Stomach smooth muscle (tissue), 2 donors: Measurements from ENCODE around the gene SLC8A3.
"Not testable (repeated sequence)": the region's sequence is repeated elsewhere in the genome, so short reads cannot be mapped to it uniquely, and the experiment has no call there.

ENCODE experiments used
- H3K27ac ChIP-seq: one replicate; pipeline ENCODE4 v1.7.0; 2013; ENCODE audit warnings: mild to moderate bottlenecking, low read length, inconsistent platforms
- H3K27me3 ChIP-seq, 2 donors: one replicate each; pipeline ENCODE4 v1.7.0; 2013; ENCODE audit warnings: low read length in 2 of 2; ENCODE audit not compliant: insufficient read depth in 2 of 2, control insufficient read depth in 1 of 2
- H3K36me3 ChIP-seq, 2 donors: one replicate each; pipeline ENCODE4 v1.7.0; 2013; ENCODE audit warnings: low read length in 2 of 2; ENCODE audit not compliant: control insufficient read depth in 2 of 2, insufficient read depth in 2 of 2
- H3K4me1 ChIP-seq: one replicate; pipeline ENCODE4 v1.7.0; 2013; ENCODE audit warnings: low read length; ENCODE audit not compliant: control insufficient read depth, insufficient read depth
- H3K4me3 ChIP-seq, 2 donors: one replicate each; pipeline ENCODE4 v1.7.0; 2013; ENCODE audit warnings: low read length in 2 of 2
- H3K9ac ChIP-seq, 2 donors: one replicate each; pipeline ENCODE4 v1.7.0; 2013; ENCODE audit warnings: low read length in 2 of 2, mild to moderate bottlenecking in 1 of 2
- H3K9me3 ChIP-seq, 2 donors: one replicate each; pipeline ENCODE4 v1.7.0; 2013; ENCODE audit warnings: low read length in 2 of 2; ENCODE audit not compliant: control insufficient read depth in 2 of 2
- donor health status: healthy.
- donor health status: Pancreatic carcinoma.

The SLC8A3 gene, protein sequence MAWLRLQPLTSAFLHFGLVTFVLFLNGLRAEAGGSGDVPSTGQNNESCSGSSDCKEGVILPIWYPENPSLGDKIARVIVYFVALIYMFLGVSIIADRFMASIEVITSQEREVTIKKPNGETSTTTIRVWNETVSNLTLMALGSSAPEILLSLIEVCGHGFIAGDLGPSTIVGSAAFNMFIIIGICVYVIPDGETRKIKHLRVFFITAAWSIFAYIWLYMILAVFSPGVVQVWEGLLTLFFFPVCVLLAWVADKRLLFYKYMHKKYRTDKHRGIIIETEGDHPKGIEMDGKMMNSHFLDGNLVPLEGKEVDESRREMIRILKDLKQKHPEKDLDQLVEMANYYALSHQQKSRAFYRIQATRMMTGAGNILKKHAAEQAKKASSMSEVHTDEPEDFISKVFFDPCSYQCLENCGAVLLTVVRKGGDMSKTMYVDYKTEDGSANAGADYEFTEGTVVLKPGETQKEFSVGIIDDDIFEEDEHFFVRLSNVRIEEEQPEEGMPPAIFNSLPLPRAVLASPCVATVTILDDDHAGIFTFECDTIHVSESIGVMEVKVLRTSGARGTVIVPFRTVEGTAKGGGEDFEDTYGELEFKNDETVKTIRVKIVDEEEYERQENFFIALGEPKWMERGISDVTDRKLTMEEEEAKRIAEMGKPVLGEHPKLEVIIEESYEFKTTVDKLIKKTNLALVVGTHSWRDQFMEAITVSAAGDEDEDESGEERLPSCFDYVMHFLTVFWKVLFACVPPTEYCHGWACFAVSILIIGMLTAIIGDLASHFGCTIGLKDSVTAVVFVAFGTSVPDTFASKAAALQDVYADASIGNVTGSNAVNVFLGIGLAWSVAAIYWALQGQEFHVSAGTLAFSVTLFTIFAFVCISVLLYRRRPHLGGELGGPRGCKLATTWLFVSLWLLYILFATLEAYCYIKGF

DNA sequence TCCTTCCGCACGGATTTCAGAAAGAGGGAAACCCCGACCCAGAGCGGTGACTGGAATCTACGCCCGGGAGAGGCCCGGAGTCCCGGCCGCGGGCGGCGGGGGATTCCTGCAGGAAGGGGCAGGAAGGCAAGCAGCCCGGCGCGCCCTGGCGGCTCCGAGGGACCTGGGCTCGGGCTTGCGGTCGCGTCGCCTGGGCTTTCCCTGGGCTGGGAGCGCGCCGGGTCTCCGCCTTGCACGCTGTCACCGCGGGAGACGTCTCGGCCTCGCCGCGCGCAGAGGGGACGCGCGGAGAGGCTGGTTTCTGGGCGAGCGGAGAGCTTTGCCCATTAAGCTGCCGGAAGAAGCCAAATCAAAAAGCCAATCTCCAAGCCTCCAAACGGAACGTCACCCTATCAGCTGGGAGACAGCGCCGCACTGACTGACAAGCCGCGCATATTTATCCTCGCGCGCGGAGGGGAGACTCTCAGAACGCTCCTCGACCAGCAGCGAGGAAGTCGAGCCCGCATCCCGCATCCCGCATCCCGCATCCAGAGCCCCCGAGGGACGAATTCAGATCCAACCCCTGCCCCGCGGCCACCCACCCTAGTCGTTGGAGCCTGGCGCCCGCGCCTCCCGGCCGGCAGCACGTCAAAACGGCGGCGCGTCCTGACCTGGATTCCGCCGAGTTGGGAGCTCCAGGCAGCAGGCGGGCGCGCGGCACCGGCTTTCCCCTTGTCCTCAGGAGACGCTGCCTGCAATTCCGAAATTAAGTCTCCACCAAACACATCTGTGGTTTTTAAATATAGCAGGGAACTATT lies at the start of gene SLC8A3:
SLC8A3 (minus strand) TSS at position 293 of the 797 bp plus-strand sequence. CDS start 20,529 bp downstream, outside the sequence.
- Histone ChIP-seq H3K4me3 (peak within 1 kb of the TSS; percentile 67 to 72), H3K27ac (no peak within 1 kb of the TSS), H3K4me1 (peaks cover 18% of the 10 kb centered on the region), H3K36me3 (no peaks in the 10 kb centered on the region), H3K9me3 (no peaks in the 10 kb centered on the region), H3K9ac (no peak within 1 kb of the TSS), H3K27me3 (peaks cover 31 to 38% of the 10 kb centered on the region in 2 donors)

DNA sequence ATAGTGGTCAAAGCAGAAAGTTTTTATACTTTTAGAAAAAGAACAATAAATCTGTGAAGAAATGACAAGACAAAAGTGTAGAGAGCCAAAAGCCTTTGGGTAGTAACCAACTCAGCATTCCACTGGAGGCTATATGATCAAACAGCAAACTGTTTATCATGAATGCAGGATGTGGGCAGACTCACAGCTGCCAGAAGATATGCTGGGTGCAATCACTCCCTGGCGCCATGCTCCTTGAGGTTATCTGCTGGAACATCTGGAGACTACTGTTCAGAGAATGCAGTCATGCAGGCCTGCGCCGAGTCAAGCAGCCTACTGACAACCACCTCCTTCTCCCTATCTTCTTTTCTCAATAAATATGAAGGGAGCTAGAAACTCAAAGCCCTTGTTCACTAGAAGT lies 49.0 kb upstream of the SLC8A3 start:
- Histone ChIP-seq H3K9ac (no peak overlapping the region), H3K36me3 (no peaks in the 10 kb centered on the region), H3K27me3 (peaks cover 2 to 4% of the 10 kb centered on the region in 2 donors), H3K27ac (no peak overlapping the region), H3K9me3 (no peaks in the 10 kb centered on the region), H3K4me1 (no peaks in the 10 kb centered on the region), H3K4me3 (no peak overlapping the region)

DNA sequence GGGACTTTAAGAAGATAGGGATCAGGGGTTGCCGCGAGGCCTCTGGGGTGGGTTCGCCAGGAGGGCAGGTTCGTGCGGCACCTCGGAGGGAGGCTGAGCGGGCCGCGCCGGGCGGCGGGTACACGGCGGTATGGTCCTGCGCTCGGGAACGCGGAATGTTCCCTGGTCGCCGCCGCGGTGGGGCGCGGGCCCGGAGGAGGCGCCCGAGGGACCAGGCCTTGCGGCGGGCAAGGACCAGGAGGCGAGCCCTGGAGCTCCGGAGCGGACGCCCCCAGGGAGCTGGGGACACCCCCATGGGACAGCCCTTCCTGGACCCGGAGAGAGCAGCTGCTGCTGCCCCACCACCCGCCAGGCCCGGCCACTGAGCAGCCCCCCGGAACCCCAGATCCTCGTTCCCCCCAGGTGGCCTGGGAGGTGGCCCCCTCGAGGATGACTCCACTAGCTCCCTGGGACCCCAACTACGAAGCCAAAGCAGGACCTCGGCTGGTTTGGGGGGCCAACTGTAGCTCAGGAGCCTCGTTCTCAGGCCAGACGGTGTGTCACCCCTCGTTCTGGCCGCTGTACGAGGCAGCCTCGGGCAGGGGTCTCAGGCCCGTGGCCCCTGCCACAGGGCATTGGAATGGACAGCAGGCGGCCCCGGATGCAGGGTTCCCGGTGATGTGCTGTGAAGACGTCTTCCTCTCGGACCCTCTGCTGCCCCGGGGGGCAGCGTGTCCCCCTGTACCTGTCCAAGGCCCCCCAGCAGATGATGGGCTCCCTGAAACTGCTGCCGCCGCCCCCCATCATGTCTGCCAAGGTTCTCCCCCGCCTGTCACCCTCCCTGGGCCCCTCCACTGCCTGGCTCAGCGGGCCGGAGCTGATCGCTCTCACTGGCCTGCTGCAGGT lies 45.6 kb upstream of the SLC8A3 start:
- Histone ChIP-seq H3K9ac (no peak overlapping the region), H3K9me3 (no peaks in the 10 kb centered on the region), H3K27me3 (peaks cover 0 to 4% of the 10 kb centered on the region in 2 donors), H3K4me1 (no peaks in the 10 kb centered on the region), H3K36me3 (no peaks in the 10 kb centered on the region), H3K4me3 (no peak overlapping the region), H3K27ac (no peak overlapping the region)

DNA sequence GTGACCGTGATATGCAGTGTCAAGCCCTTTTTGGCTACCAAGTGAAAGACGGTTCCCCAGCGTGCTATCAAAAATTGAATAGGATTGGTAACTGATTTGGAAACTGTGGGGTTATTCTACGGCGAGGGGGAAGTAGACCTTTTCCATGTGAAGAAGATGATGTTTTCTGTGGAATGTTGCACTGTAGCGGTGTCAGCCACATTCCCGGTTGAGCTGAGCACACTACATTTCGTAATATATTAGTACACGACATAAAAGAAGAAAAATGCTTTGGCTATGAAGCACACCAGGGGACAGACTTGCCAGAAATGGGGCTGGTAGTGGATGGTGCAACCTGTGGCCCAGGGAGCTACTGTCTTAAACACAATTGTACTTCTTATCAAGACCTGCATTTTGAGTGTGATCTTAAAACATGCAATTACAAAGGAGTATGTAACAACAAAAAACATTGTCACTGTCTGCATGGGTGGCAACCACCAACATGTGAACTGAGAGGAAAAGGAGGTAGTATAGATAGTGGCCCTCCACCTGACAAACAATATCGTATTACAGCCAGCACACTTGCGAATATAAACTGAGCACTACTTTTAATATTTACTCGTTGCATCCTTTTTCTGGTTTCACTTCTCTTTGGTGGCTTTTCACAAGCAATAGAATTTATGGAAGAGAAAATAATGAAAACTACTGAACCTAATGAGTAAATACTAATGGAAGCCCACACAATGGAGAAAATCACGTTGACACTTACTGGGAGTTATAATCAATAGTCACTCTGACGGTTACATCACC lies 43.2 kb upstream of the SLC8A3 start:
- not testable (repeated sequence) for H3K9ac ChIP-seq, H3K36me3 ChIP-seq, H3K27ac ChIP-seq, H3K27me3 ChIP-seq, H3K4me1 ChIP-seq, H3K9me3 ChIP-seq, H3K4me3 ChIP-seq

DNA sequence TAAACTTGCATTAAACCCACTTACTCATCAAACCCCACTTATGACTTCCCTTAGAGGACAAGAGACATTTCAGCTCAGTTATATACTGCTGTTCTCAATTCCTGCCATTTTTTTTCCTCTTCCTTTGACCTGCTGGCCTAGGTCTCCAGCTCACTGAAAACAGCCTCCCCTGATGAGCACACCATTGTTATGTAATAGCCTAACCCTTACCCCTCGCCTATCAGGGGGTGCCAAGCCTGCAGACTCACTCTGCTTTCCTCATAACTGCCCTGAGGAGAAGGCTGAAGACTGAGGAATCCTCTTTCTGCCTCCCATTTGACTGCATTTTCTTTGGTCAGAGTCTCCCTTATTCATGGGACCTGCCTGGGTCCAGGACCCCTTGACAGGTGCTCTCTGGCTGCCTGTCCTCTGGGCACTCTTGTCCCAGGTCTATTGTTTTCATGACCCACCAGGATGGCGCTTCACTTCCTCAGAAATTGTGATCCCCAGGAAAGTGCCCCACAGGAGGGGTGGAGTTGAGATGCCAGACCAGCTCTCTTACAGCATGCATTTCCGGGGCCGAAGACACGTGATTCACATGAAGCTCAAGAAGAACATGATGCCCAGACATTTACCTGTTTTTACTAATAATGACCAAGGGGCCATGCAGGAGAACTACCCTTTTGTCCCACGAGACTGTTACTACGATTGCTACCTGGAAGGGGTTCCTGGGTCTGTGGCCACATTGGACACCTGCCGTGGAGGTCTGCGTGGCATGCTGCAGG lies 41.3 kb upstream of the SLC8A3 start:
- not testable (repeated sequence) for H3K9me3 ChIP-seq, H3K36me3 ChIP-seq, H3K9ac ChIP-seq, H3K27me3 ChIP-seq, H3K4me1 ChIP-seq, H3K27ac ChIP-seq, H3K4me3 ChIP-seq

DNA sequence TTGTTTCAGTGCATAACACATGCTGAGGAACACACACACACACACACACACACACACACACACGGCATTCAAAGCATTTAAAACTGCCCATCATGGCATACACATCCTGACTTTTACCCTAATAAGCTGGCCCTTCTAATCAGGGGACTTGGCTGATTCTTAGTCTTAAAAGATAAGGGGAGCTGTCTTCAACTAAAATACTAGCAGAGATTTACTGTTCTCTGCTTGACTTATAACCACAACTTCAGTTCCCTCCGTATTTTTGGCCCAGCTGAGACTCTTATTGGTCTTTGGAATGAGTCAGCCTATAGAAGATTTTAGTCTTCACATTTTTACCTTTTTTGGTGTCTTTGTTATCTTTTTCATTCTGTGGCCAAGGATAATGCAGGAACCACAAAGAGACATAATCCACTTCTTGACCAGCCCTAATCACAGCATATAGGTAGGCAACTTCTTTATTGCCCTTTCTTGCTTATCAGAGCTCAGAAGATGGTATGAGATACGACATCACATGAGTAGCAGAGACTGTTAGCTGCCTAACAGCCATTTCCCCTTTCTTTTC lies 25.1 kb upstream of the SLC8A3 start:
- H3K27ac ChIP-seq, result no peak overlapping the region
- no peak overlapping the region for H3K9ac ChIP-seq
- H3K36me3 ChIP-seq, result no peaks in the 10 kb centered on the region
- H3K4me3 ChIP-seq, result no peak overlapping the region
- no peaks in the 10 kb centered on the region for H3K4me1 ChIP-seq
- H3K9me3 ChIP-seq, result no peaks in the 10 kb centered on the region
- H3K27me3 ChIP-seq, result no peaks in the 10 kb centered on the region

DNA sequence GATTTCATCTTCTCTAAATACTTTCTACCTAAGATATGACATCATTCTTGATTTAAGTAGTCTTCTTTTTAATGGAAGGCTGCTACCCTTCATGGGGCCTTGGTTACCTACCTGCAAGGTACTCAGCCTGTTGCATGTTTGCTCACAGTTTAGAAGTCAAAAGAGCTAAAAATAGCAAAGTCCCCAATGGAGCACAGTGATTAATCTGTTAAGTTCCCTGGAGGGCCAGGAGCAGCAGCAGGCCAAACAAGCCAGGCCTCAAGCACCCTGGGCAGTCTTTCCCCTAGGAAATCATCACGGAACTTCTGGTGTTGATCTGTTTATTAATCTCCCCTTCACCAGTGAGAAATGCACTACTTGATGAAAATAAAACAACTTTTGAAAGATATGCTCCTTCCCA lies 24.0 kb upstream of the SLC8A3 start:
- no peaks in the 10 kb centered on the region for H3K9me3 ChIP-seq
- no peak overlapping the region for H3K4me3 ChIP-seq
- no peaks in the 10 kb centered on the region for H3K4me1 ChIP-seq
- H3K36me3 ChIP-seq, result no peaks in the 10 kb centered on the region
- no peak overlapping the region for H3K9ac ChIP-seq
- H3K27me3 ChIP-seq, result no peaks in the 10 kb centered on the region
- H3K27ac ChIP-seq, result no peak overlapping the region

DNA sequence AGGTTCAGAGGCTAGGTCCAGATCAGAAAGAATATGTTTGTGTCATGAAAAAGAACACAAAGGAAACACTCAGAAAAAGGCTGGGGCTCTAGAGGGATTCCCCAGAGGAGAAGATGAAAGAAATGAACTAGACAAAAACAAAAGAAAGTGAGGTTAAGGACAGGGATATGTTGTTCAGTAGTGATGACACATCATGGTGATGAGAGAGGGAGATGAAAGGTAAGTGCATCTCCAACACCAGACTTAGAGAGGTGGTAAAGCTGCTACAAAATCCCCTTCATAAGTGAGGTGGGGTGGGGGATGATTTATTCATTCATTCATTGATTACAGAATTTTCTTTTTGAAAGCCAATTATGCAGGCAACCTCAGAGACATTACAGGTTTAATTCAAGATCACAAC lies 19.6 kb upstream of the SLC8A3 start:
- Histone ChIP-seq H3K27ac (no peak overlapping the region), H3K4me3 (no peak overlapping the region), H3K4me1 (no peaks in the 10 kb centered on the region), H3K9ac (no peak overlapping the region), H3K27me3 (peaks cover 0 to 5% of the 10 kb centered on the region in 2 donors), H3K36me3 (no peaks in the 10 kb centered on the region), H3K9me3 (no peaks in the 10 kb centered on the region)

DNA sequence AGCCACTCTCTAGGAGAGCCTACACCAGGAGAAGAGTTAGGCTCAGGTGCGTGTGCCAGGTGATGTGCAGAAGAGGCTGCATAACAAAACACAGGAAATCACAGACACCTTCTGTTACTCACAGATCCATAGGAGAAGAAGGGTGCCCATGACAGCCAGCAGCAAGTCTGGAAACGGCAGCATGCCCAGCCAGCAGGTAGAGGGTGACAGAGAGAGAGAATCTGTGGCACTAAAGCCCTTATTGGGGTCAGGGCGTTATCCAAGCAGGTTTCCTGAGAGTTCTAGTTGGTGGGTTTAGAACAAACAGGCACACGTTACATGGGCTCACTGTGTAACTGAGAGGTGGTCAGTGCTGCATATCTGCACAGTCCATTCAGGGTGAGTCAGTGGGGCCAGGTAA lies 14.9 kb upstream of the SLC8A3 start:
- H3K36me3 ChIP-seq, result no peaks in the 10 kb centered on the region

More for the DNA sequence above, 14.9 kb upstream of the SLC8A3 start:
- H3K4me3 ChIP-seq, result no peak overlapping the region
- peaks cover 0 to 5% of the 10 kb centered on the region in 2 donors for H3K27me3 ChIP-seq
- no peak overlapping the region for H3K9ac ChIP-seq
- no peaks in the 10 kb centered on the region for H3K9me3 ChIP-seq
- H3K4me1 ChIP-seq, result no peaks in the 10 kb centered on the region
- H3K27ac ChIP-seq, result no peak overlapping the region
